Duodenal mucosa (tissue), 2 donors: ENCODE measurements around the gene WDR55.
"Not testable (repeated sequence)": the region's sequence is repeated elsewhere in the genome, so short reads cannot be mapped to it uniquely, and the experiment has no call there.

Source experiments
- H3K27ac ChIP-seq: one replicate; pipeline ENCODE4 v1.7.0; 2013; ENCODE audit warnings: low read depth, low read length
- H3K27me3 ChIP-seq, 2 donors: one replicate each; pipeline ENCODE4 v1.7.0; 2013; ENCODE audit warnings: low read length in 2 of 2, control low read depth in 1 of 2; ENCODE audit not compliant: insufficient read depth in 2 of 2, control insufficient read depth in 1 of 2
- H3K36me3 ChIP-seq, 2 donors: one replicate each; pipeline ENCODE4 v1.7.0; 2013; ENCODE audit warnings: low read length in 2 of 2, control low read depth in 1 of 2; ENCODE audit not compliant: insufficient read depth in 2 of 2, control insufficient read depth in 1 of 2
- H3K4me1 ChIP-seq, 2 donors: one replicate each; pipeline ENCODE4 v1.7.0; 2013; ENCODE audit warnings: low read length in 2 of 2, control low read depth in 1 of 2; ENCODE audit not compliant: insufficient read depth in 2 of 2, control insufficient read depth in 1 of 2
- H3K4me3 ChIP-seq, 2 donors: one replicate each; pipeline ENCODE4 v1.7.0; 2013; ENCODE audit warnings: low read length in 2 of 2, low read depth in 1 of 2
- H3K9ac ChIP-seq, 2 donors: one replicate each; pipeline ENCODE4 v1.7.0; 2013; ENCODE audit warnings: low read length in 2 of 2, low read depth in 1 of 2
- H3K9me3 ChIP-seq, 2 donors: one replicate each; pipeline ENCODE4 v1.7.0; 2013; ENCODE audit warnings: low read length in 2 of 2, control low read depth in 1 of 2; ENCODE audit not compliant: control insufficient read depth in 1 of 2

The WDR55 gene

GRCh38 chr5:140632366-140633020 lies 32.2 kb upstream of the WDR55 start:
- peak overlapping the region; percentile 63 to 78 for H3K9ac ChIP-seq
- peaks cover 0 to 4% of the 10 kb centered on the region in 2 donors for H3K9me3 ChIP-seq
- peak overlapping the region; percentile 52 for H3K27ac ChIP-seq
- no peaks in the 10 kb centered on the region for H3K27me3 ChIP-seq
- H3K4me1 ChIP-seq, result peaks cover 12 to 19% of the 10 kb centered on the region in 2 donors
- H3K4me3 ChIP-seq, result peak overlapping the region; percentile 72 to 94
- H3K36me3 ChIP-seq, result no peaks in the 10 kb centered on the region

- H3K9ac ChIP-seq, result peak within 1 kb of the TSS; percentile 63 to 78
- peaks cover 0 to 3% of the 10 kb centered on the region in 2 donors for H3K9me3 ChIP-seq
- no peaks in the 10 kb centered on the region for H3K27me3 ChIP-seq
- no peaks in the 10 kb centered on the region for H3K36me3 ChIP-seq
- H3K4me3 ChIP-seq, result peak within 1 kb of the TSS; percentile 72 to 94
- peak within 1 kb of the TSS; percentile 52 for H3K27ac ChIP-seq
- H3K4me1 ChIP-seq, result peaks cover 12 to 19% of the 10 kb centered on the region in 2 donors
Measured at GRCh38 chr5:140633021-140633471, 31.7 kb upstream of the WDR55 start, which contains the start of gene CD14. TSS of gene CD14 (minus strand) at chr5:140633175. CDS start at chr5:140633071, 104 bp downstream.

GRCh38 chr5:140633501-140633900 lies 31.2 kb upstream of the WDR55 start:
- no peaks in the 10 kb centered on the region for H3K27me3 ChIP-seq
- peaks cover 12 to 19% of the 10 kb centered on the region in 2 donors for H3K4me1 ChIP-seq
- H3K27ac ChIP-seq, result no peak overlapping the region
- H3K9me3 ChIP-seq, result peaks cover 0 to under 1% of the 10 kb centered on the region in 2 donors
- no peaks in the 10 kb centered on the region for H3K36me3 ChIP-seq
- H3K9ac ChIP-seq, result peak overlapping the region; percentile 63 to 78
- H3K4me3 ChIP-seq, result peak overlapping the region; percentile 72 to 94

DNA sequence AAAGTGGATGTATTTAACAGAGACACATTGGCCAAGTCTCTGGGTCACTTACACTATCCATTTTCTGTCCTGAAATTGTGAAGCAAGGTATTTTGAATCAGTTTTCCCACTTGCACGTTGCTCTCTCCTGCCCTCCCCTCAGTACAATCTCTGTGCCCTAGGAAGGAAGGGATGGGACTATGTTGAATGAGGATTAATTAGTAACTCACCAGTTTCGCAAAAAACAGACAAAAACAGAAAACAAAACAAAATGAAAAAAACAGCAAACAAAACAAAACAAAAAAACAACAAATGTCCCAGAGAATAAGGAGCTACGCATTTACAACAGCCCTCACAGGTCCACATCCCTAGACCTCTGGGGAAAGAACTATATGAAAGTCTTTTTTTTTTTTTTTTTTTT lies 30.6 kb upstream of the WDR55 start:
- Histone ChIP-seq H3K9ac (no peak overlapping the region), H3K4me3 (no peak overlapping the region), H3K4me1 (peaks cover 12 to 23% of the 10 kb centered on the region in 2 donors)

GRCh38 chr5:140635291-140636257 lies 29.1 kb upstream of the WDR55 start:
- Histone ChIP-seq H3K27ac (no peak overlapping the region), H3K9ac (no peak overlapping the region), H3K36me3 (no peaks in the 10 kb centered on the region), H3K4me3 (no peak overlapping the region), H3K9me3 (no peaks in the 10 kb centered on the region), H3K4me1 (peaks cover 17 to 31% of the 10 kb centered on the region in 2 donors), H3K27me3 (no peaks in the 10 kb centered on the region)

More for the DNA sequence above, 30.6 kb upstream of the WDR55 start:
- Histone ChIP-seq H3K36me3 (no peaks in the 10 kb centered on the region), H3K9me3 (no peaks in the 10 kb centered on the region), H3K27ac (no peak overlapping the region), H3K27me3 (no peaks in the 10 kb centered on the region)

DNA sequence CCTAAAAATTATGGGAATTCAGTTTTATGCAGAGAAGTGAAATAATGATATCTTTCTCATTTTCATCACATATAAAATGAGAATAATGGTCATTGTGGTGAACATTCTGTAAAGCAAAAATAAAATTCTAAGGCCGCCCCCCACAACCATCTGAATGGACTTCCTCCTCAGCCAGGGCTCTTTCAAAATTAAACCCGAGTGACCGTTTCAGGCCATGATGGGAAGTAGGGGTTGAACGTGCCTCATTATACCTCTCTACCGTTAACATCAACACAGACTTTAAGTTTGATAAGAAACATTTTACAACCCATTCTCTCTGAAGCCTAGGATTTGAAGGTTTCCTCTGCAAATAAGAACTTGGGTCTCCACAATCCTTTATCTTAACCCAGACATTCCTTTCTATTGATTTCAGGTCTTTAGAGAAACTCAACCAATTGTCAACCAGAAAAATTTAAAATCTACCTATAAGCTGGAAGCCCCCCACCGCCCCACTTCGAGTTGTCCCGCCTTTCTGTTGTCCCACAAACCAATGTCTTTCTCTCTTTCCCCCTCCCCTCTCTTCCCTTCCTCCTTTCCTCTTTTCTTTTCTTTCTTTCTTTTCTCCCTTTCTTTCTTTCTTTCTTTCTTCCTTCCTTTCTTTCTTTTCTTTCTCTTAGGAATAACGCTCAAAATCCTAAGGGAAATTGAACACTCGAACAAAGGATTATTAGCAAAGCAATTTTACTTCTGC lies 27.2 kb upstream of the WDR55 start:
- H3K9me3 ChIP-seq, result no peaks in the 10 kb centered on the region
- H3K27ac ChIP-seq, result no peak overlapping the region
- H3K27me3 ChIP-seq, result no peaks in the 10 kb centered on the region
- peaks cover 0 to 12% of the 10 kb centered on the region in 2 donors for H3K36me3 ChIP-seq
- peaks cover 13 to 21% of the 10 kb centered on the region in 2 donors for H3K4me1 ChIP-seq
- H3K9ac ChIP-seq, result no peak overlapping the region
- no peak overlapping the region for H3K4me3 ChIP-seq

DNA sequence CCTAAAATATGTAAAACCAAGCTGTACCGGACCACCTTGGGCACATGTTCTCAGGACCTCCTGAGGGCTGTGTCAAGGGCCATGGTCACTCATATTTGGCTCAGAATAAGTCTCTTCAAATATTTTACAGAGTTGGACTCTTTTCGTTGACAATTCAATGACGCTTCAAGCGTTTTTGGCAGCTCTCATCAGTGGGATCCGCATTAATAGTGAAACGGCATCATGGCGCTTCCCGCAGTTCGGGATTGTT lies 25.9 kb upstream of the WDR55 start:
- peaks cover 5 to 12% of the 10 kb centered on the region in 2 donors for H3K4me1 ChIP-seq
- H3K36me3 ChIP-seq, result peaks cover 2 to 21% of the 10 kb centered on the region in 2 donors
- H3K4me3 ChIP-seq, result peak overlapping the region; percentile 74 to 82
- not testable (repeated sequence) for H3K27me3 ChIP-seq, H3K9me3 ChIP-seq
- H3K27ac ChIP-seq, result peak overlapping the region; percentile 73
- peak overlapping the region; percentile 58 to 64 for H3K9ac ChIP-seq

DNA sequence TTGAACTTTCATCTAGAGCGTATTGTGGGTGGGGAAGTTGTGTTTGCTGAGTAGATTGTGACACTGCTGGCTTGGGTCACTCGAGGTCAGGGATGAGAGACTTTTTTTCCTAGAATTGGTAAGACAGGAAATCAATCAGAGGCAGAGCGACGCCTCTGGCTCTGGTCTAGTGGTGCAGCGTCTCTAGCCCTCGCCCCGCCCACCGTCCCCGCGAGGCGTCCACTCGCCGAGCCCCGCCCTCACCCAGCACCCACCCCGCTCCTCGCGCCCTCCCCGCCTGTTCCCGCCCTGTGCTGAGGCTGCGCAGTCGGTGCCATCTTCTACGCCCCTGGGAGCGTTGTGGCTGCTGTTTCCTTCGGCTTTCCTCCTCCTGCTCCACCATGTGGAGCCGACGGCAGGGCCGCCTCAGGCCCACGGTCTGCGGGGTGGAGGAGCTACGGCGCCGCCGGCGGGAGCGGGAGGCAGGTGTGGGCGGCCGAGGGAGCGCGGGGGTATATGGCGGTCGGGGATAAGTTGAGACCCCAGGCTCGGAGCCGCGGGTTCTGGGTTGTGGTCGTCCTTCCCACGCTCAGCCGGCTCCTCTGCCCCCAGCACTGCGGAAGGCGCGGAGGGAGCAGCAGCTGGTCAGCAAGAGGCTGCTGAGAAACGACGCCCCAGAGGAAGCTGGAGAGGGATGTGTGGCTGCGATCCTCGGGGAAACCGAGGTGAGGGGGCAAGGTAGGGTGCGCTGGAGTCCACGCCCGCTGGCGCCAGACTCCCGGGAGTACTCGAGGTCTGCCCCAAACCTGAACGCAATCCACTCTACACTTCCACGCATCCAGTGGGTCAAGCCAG lies 25.3 kb upstream of the WDR55 start, which contains the start of gene TMCO6:
TSS of gene TMCO6 (plus strand) at position 304 of the 834 bp plus-strand sequence. CDS start at position 381, 77 bp downstream.
- Histone ChIP-seq H3K27ac (peak within 1 kb of the TSS; percentile 75), H3K36me3 (peaks cover 7 to 27% of the 10 kb centered on the region in 2 donors), H3K4me3 (peak within 1 kb of the TSS; percentile 78 to 82), H3K4me1 (peaks cover 5 to 12% of the 10 kb centered on the region in 2 donors), H3K9me3 (no peaks in the 10 kb centered on the region), H3K27me3 (no peaks in the 10 kb centered on the region), H3K9ac (peak within 1 kb of the TSS; percentile 65 to 87)

DNA sequence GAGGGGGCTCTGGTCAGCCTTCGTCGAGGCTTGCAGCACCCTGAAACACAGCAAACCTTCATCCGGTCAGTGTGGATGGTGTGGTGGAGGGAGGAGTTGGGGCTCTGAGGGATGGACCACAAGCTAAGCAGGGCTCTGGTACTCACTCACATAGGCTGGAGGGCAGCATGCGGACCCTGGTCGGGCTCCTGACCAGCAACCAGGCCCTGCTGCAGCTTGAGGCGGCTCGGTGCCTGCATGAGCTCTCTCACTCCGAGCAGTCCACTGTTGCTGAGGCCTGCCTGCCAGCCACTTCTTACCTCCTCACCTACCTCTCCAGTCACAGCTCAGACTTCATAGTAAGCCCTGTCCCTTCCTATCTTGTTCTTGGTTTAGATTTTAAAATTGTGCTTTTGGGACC lies 23.0 kb upstream of the WDR55 start:
- H3K27me3 ChIP-seq, result no peaks in the 10 kb centered on the region
- H3K4me3 ChIP-seq, result no peak overlapping the region
- peaks cover 19 to 37% of the 10 kb centered on the region in 2 donors for H3K36me3 ChIP-seq
- H3K9ac ChIP-seq, result no peak overlapping the region
- H3K27ac ChIP-seq, result no peak overlapping the region
- H3K9me3 ChIP-seq, result no peaks in the 10 kb centered on the region
- peaks cover 12 to 18% of the 10 kb centered on the region in 2 donors for H3K4me1 ChIP-seq
